Stimulated activated CD8-positive, alpha-beta memory T cell treated with anti-CD3 and anti-CD28 coated beads, Interleukin-15, amount 100 ng/mL, for 24 hours (primary cell): ENCODE measurements around the gene NTN1.

Source experiments
- DNase-seq: peaks from one replicate; pipeline ENCODE4 v3.0.0-alpha.2; 2020; ENCODE audit warnings: low read depth

The NTN1 gene

DNA sequence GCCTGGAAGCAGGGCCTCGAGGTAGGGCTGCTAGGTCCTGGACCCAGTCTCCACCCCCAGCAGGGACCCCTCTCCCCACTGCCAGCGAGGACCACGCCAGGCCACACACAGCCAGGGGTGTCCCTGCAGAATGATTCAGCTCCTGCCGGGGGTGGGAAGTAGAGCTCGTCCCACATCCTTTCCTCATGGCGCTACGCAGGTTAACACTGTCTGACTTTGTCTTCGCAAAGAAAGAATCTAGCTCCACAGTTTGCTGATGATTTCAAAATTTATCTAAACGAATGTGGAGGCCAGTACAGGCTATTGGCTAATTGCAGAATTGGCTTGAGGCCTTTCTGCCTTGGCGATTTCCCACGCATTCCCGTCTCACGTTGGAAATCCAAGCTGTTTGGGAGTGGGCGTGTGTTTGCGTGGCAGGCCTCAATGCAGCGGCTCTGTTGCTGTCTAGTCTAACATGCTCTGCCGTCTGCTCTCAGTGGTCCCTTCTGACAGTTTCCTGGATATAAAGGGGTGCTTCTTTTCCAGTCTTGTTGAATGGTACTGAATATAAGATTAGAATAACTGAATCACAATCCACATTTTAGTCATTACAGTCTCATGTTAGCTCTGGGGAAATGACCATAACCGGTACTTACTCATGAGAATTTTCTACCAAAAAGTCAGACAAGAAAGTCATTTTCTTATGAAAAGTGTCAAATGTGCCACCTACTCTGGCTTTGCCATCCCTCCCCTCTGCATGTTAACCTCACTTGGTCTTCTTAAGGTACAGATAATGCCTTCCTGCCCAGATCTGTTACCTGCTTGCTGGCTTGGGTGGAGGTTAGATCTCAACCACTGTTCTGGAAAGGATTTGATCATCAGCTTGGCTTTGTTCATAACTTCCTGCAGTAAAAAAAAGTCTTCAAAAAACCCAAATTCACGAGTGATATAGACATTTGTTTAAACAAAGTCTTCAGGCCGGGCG lies 252.4 kb downstream of the NTN1 start:
- no peak for DNase-seq

DNA sequence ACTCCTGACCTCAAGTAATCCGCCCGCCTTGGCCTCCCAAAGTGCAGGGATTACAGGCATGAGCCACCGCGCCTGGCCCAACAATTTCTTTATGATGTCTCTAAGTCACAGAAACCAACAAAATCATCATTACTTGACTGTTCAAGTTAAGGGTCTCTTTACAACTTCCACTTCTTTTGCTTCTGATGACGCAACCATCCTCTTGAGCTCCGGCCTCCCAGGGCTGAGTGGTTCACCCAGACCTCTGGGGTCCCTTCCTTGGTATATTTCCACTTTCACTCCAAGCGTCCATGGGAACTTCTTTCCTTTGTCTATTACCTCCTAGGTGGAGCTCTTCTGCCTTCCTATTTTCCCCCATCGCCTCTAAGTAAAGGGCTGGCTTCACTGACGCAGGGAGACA lies 253.7 kb downstream of the NTN1 start:
- DNase-seq = no peak

DNA sequence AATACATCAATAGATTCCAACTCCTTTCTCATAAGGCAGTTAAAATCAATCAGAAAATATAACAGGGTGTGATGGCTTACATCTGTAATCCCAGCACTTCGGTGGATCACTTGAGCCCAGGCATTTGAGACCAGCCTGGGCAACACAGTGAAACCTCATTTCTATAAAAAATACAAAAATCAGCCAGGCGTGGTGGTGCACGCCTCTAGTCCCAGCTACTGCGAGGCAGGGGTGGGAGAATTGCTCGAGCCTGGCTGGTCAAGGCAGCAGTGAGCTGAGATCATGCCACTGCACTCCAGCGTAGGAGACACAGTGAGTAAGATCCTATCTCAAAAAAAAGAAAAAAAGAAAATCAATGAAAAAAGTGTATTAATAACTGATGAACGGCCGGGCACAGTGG lies 258.6 kb downstream of the NTN1 start:
- no peak for DNase-seq

DNA sequence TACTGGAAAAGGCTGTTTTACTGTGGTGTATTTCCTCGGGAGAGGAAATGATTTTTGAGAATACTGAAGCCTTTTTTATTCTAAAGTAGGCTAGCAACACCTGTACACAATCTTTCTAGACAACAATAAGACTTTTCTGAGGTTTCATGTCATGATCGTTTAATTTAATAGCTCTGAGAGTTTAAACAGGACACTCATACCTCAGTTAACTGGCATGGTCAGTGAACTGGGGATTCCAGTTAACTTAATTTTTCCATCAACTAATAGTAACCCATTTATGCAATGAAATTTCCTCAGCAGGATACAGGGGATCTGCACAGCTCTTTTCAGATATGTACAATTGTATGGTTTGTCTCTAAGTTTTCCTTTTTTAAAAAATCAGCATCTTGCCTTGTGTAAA lies 262.6 kb downstream of the NTN1 start:
- no peak for DNase-seq

DNA sequence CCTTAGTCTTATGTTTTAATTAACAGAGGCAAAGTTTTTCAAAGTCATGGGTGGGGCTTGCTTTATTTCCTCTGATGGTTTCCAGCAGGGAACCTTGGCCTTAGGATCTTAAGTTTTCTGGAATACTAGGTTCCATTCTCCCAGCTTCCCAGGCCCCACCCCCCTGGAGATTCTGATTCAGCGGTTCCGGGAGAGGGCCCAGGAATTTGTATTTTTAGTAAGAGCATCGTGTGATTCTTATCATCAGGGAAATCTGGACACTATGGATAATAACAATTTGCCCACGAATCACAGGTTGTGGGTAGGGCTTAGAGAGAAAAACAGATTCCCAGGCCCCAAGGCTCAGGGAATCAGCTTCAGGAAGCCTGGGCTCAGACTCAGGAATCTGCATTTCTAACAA lies 263.6 kb downstream of the NTN1 start:
- no peak for DNase-seq

DNA sequence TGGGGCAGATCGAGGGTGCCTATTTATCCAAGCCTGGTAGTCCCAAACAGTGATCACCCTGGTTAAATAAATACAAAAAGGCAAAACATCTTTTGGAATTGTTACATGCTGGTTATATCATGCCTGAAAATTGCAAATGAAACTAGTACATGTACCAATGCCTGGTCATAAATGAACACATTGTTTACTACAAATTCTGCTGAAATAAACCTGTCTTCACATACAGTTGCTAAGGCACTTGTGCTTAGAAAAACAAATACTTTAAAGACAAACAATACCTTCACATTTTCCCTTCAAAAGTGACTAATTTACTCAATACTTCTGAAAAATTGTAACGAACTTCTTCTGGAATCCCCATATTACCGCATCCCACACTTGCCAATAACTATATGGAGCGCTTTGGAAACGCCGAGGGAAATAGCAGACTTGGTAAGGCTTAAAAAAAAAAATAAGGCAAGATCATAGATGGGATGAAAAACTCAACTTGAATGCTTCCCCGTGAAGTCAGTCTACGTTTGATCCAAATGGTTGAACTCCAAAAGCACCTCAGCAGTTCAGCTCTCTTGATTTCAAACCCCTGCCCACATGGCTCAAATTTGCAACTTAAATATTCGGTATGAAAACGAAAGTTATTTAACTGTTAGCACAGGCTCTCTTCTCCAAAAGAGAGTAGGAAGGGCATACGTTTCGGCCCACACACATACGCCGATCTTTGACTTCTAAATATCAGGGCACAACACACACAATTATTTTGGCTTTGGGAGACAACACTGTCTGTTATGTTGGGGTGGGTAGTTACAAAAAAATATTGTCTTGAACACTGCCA lies 264.5 kb downstream of the NTN1 start:
- no peak for DNase-seq

DNA sequence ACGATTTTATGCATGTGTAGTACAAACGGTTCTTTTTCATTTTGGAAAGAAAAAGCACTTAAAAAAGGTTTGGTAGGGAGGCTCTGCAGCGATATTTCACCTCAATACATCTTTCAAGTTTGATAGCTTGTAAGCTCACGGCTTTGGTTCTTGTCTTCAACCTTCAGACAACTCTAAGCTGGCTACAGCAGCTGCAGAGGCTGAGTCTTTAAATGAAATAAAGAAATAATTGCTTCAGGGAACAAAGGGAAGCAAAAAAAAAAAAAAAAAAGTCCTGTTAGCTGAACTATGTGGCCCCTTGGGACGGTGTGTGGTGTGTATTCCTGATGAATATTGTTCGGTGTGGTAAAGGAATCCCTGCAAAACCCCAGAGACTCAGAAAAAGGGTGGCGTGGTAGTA lies 265.1 kb downstream of the NTN1 start:
- DNase-seq = no peak

DNA sequence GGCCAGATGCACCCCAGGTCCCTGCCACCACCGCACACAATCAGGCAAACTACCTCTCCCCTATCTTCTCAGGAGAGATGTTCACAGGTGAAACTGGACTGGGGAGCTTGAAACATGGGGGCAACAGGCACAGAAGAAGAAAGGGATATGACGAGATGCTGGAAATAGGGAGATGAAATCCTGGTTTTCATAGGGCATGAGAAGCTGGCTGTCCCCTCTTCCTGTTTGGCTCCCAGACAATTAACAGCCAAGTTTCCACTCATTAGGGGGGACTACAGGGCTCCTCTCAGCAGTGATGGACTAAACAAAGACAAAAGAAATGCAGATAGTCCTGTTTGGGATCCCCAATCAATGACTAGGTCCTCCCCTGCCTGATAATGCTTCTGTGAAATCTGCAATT lies 266.0 kb downstream of the NTN1 start:
- DNase-seq = no peak

DNA sequence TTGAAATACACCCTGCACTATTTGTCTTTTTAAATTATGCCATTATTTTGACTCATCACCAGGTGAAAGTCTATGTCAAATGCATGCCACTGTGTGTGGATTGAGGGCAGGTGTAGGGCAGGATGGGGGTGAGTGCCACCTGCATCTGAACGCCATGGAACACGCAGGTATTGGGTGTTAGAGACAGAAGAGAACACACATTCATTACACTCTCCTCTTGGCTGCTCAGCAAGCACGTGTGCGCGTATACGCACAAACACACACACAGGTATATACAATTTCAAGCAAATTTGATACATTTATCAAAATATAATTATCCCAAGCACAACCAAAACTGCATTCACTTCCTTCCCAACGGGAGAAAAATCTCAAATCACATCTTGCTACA lies 268.9 kb downstream of the NTN1 start:
- DNase-seq = no peak

DNA sequence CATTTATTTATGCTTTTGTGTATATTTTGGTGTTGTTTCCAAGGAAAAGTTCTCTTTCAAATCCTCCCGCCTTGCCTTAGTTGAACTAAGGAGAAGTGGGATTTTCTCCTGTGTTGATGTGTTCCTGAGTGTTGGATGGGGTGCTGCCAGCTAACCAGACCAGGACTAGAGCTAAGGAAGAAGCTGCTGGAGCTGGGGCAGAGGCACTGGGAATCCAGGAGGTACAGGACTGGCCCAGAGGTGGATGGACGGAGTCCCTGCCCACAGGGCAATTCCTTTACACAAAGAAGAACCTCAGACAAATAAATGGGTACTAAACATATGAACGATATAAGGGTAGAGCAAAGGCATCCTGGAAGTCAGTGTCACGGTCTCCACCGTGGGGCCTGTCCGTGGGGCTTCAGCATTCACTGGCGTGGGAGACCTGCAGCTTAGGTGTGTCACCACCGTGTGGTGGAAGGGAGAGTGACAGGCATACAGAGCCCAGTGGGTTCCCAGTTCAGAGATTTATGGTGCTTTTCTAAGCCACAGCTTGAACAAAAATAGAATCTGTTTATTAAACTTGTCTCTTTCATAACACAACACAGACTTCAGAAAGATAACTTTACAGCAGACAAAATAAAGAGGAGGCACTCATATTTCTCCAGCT lies 270.7 kb downstream of the NTN1 start:
- DNase-seq = no peak

DNA sequence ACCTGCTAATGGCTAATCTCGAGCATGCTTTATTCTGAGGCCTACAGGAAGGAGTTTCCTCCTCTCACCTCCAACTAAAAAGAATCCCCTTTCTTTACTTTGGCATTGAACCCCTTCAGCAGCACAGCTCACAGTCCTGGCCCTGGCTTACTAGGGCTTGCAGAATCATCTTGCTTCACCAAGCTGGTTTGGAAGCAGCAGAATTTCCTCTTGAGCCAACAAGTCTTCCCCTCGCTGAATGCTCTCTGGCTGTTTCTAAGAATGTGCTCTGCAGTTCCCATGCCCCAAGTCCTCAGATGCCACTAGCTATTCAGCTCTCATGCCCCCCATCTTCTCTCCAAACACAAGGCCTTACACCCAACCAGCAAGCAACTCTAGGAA lies 271.2 kb downstream of the NTN1 start:
- no peak for DNase-seq
